Astrocyte of the cerebellum (primary cell): ENCODE results near the gene TMEM86A.

Source experiments
- DNase-seq: peaks from one replicate; pipeline ENCODE4 v3.0.0-alpha.2; 2011; ENCODE audit warnings: low read depth
- H3K4me3 ChIP-seq: 2 replicates; pipeline ENCODE4 v1.5.1; 2011; ENCODE audit warnings: mild to moderate bottlenecking, low read depth, low read length, moderate library complexity
- CTCF ChIP-seq: IDR thresholded peaks from 2 replicates; pipeline ENCODE4 v1.5.1; 2012; ENCODE audit warnings: low read length, low read depth, moderate library complexity, mild to moderate bottlenecking; ENCODE audit errors: missing control alignments
- in situ Hi-C: cut with HindIII; loops from 2 replicates; pipeline ENCODE4 v1.10.0; 2017; ENCODE audit warnings: low sequenced_read_pairs

TMEM86A gene

GRCh38 chr11:18714443-18714780, 15.8 kb downstream of the TMEM86A start:
- in situ Hi-C loops, result no loop called here
- TF ChIP-seq CTCF, result no peak
- DNase-seq, result no peak
- no peak overlapping the region for H3K4me3 ChIP-seq

GRCh38 chr11:18715476-18715875, 16.9 kb downstream of the TMEM86A start:
- DNase-seq, result no peak
- no peak overlapping the region for H3K4me3 ChIP-seq
- no peak for TF ChIP-seq CTCF
- in situ Hi-C loops, result no loop called here

GRCh38 chr11:18720091-18720807, 21.7 kb downstream of the TMEM86A start:
- DNase-seq, result no peak
- in situ Hi-C loops, result no loop called here
- TF ChIP-seq CTCF, result no peak
- H3K4me3 ChIP-seq, result no peak overlapping the region

GRCh38 chr11:18720808-18721560, 22.4 kb downstream of the TMEM86A start:
- TF ChIP-seq CTCF, result no peak
- peak overlapping the region; percentile 51 for H3K4me3 ChIP-seq
- in situ Hi-C loops, result no loop called here
- no peak for DNase-seq

GRCh38 chr11:18721561-18722292, 23.1 kb downstream of the TMEM86A start:
- DNase-seq, result no peak
- in situ Hi-C loops, result no loop called here
- peak overlapping the region; percentile 51 for H3K4me3 ChIP-seq
- TF ChIP-seq CTCF, result peak; percentile 86

- no peak for DNase-seq
- H3K4me3 ChIP-seq, result no peak overlapping the region
- TF ChIP-seq CTCF, result no peak
- in situ Hi-C loops, result no loop called here
Measured at GRCh38 chr11:18722293-18722637, 23.7 kb downstream of the TMEM86A start.
